HepG2 (cell line): Measurements from ENCODE around the gene TBXA2R. TPM values are rescaled to one million over a fixed set of nuclear protein-coding genes. Genes with fewer than 3 reads are reported as not detected.

Experiments
- ATAC-seq: fragments of 200-7000 bp; cut with Tn5 transposase; 3 replicates; pipeline ENCODE4 v1.9.1; 2020; ENCODE audit warnings: mild to moderate bottlenecking, moderate library complexity
- BruUV-seq: library from RNA; stranded (reverse); fragments of 400-500 nt; replicated peaks from 2 replicates; lab custom pipeline; 2021; lab: Mats Ljungman, UMichigan
- CTCF ChIA-PET: fragments of 300-600 bp; formaldehyde crosslinking; extraction: SDS; loops from one replicate; lab custom pipeline; 2021; ENCODE audit warnings: low total read pairs, inconsistent platforms, low intra/inter-chr PET ratio; lab: Yijun Ruan, JAX
- POLR2A ChIA-PET: fragments of 350-600 bp; sonication (Branson Sonifier 250); formaldehyde crosslinking; loops from one replicate; lab custom pipeline; 2020; ENCODE audit warnings: antibody characterized with exemption, inconsistent platforms; lab: Yijun Ruan, JAX
- DNase-seq: peaks from one replicate; pipeline ENCODE4 v3.0.0-alpha.2; 2015; ENCODE audit warnings: low spot score
- FAIRE-seq: peaks from 3 replicates; lab custom pipeline; 2011; peaks lifted over from hg19 to GRCh38; lab: Jason Lieb, UNC
- H2AFZ ChIP-seq: one replicate; pipeline ENCODE4 v1.6.1; 2011; ENCODE audit warnings: low read length, inconsistent platforms
- H3K27ac ChIP-seq: fragments of 300-600 bp; 3 replicates; pipeline ENCODE4 v1.8.0; 2011; ENCODE audit warnings: mixed run types, mild to moderate bottlenecking, mixed read lengths, low read length, inconsistent platforms; ENCODE audit not compliant: insufficient read depth; ENCODE audit errors: extremely low read length
- H3K27me3 ChIP-seq, 2 experiments: fragments of 200-600 bp in 1 of 2; 2 replicates in 1 of 2; 3 replicates in 1 of 2; pipeline versions ENCODE4 v1.6.0 to v1.8.0; 2011; ENCODE audit warnings: low read length in 2 of 2, mild to moderate bottlenecking in 2 of 2, moderate library complexity in 2 of 2, inconsistent platforms in 1 of 2; ENCODE audit not compliant: insufficient read depth in 2 of 2, control insufficient read depth in 1 of 2
- H3K36me3 ChIP-seq, 2 experiments: fragments of 200-600 bp in 1 of 2; replicated peaks in 1 of 2; 2 replicates in 1 of 2; 3 replicates in 1 of 2; pipeline versions ENCODE4 v1.5.1 to v1.8.0; 2011; ENCODE audit warnings: low read length in 2 of 2, inconsistent platforms in 1 of 2; ENCODE audit not compliant: insufficient read depth in 2 of 2, control insufficient read depth in 1 of 2
- H3K4me1 ChIP-seq: 2 replicates; pipeline ENCODE4 v1.5.1; 2012; ENCODE audit warnings: low read length, inconsistent platforms; ENCODE audit not compliant: insufficient read depth
- H3K4me2 ChIP-seq: 2 replicates; pipeline ENCODE4 v1.6.0; 2011; ENCODE audit warnings: low read depth, low read length, inconsistent platforms
- H3K4me3 ChIP-seq, 3 experiments: fragments of 200-600 bp in 1 of 3; sonication (generic), shearing (Covaris generic) in 1 of 3; replicated peaks in 1 of 3; 2 replicates each; pipeline ENCODE4 v1.5.1; 2011 to 2016; ENCODE audit warnings: low read length in 3 of 3, inconsistent platforms in 2 of 3, low read depth in 2 of 3, mild to moderate bottlenecking in 2 of 3, control low read depth in 1 of 3, mixed read lengths in 1 of 3; ENCODE audit not compliant: insufficient read depth in 1 of 3
- H3K79me2 ChIP-seq: one replicate; pipeline ENCODE4 v1.6.1; 2011; ENCODE audit warnings: low read length, inconsistent platforms; ENCODE audit not compliant: insufficient read depth
- H3K9ac ChIP-seq: 2 replicates; pipeline ENCODE4 v1.6.0; 2011; ENCODE audit warnings: mild to moderate bottlenecking, low read depth, low read length, inconsistent platforms; ENCODE audit not compliant: insufficient read depth
- H3K9me3 ChIP-seq: 2 replicates; pipeline ENCODE4 v1.5.1; 2012; ENCODE audit warnings: mild to moderate bottlenecking, low read length
- H4K20me1 ChIP-seq: 2 replicates; pipeline ENCODE4 v1.6.0; 2011; ENCODE audit warnings: inconsistent platforms, mild to moderate bottlenecking, low read length, moderate library complexity; ENCODE audit not compliant: insufficient read depth
- AGO2 ChIP-seq: fragments of 200-400 bp; formaldehyde crosslinking; optimal IDR thresholded peaks from 2 replicates; pipeline ENCODE3; 2017; ENCODE audit warnings: mild to moderate bottlenecking, low read depth, low read length, moderate library complexity
- ATM ChIP-seq: fragments of 450-650 bp; IDR thresholded peaks from 2 replicates; pipeline ENCODE4 v1.7.1; 2017; ENCODE audit warnings: mild to moderate bottlenecking, borderline replicate concordance
- JARID2 ChIP-seq: sonication (generic); formaldehyde crosslinking; IDR thresholded peaks from 2 replicates; pipeline ENCODE4 v1.8.1; 2023; ENCODE audit warnings: missing genetic modification reagents, inconsistent platforms; ENCODE audit not compliant: insufficient replicate concordance
- JDP2 ChIP-seq: sonication (generic); formaldehyde crosslinking; IDR thresholded peaks from 2 replicates; pipeline ENCODE4 v1.8.1; 2022; ENCODE audit warnings: missing genetic modification reagents, borderline replicate concordance
- MLLT10 ChIP-seq: sonication (generic); formaldehyde crosslinking; IDR thresholded peaks from 2 replicates; pipeline ENCODE4 v1.4.0; 2020; ENCODE audit warnings: missing genetic modification reagents
- ZC3H13 ChIP-seq: sonication (generic); formaldehyde crosslinking; IDR thresholded peaks from 2 replicates; pipeline ENCODE4 v1.8.1; 2023; ENCODE audit warnings: mild to moderate bottlenecking, missing genetic modification reagents, moderate library complexity
- ZNF350 ChIP-seq: sonication (generic); formaldehyde crosslinking; IDR thresholded peaks from 2 replicates; pipeline ENCODE4 v1.4.0; 2020; ENCODE audit warnings: mild to moderate bottlenecking, low read depth, missing genetic modification reagents, borderline replicate concordance
- ZNF460 ChIP-seq: sonication (generic); formaldehyde crosslinking; IDR thresholded peaks from 2 replicates; pipeline ENCODE4 v1.5.1; 2020; ENCODE audit warnings: missing genetic modification reagents, mild to moderate bottlenecking, borderline replicate concordance
- ZNF710 ChIP-seq: sonication (generic); formaldehyde crosslinking; IDR thresholded peaks from 2 replicates; pipeline ENCODE4 v1.5.0; 2020; ENCODE audit warnings: mild to moderate bottlenecking, missing genetic modification reagents, borderline replicate concordance
- ZNF75D ChIP-seq: sonication (generic); formaldehyde crosslinking; IDR thresholded peaks from 2 replicates; pipeline ENCODE4 v1.8.1; 2023; ENCODE audit warnings: missing genetic modification reagents, mild to moderate bottlenecking, borderline replicate concordance
- ZSCAN20 ChIP-seq: sonication (generic); formaldehyde crosslinking; IDR thresholded peaks from 2 replicates; pipeline ENCODE4 v1.4.0; 2020; ENCODE audit warnings: missing genetic modification reagents, mild to moderate bottlenecking, borderline replicate concordance
- WGBS: methylation state at CpG from one replicate; pipeline ENCODE4 v1.1.6; 2017; ENCODE audit warnings: low lambda C conversion rate; 5-methylcytosine and 5-hydroxymethylcytosine counted together
- in situ Hi-C: cut with HindIII; loops from 2 replicates; pipeline ENCODE4 v1.10.0; 2017; ENCODE audit warnings: low pct_unique_long_range_greater_than_20kb; ENCODE audit not compliant: extremely low pct_ligation_motif_present
- intact Hi-C: fragments of 100-400 bp; cut with micrococcal nuclease; formaldehyde crosslinking; loops from one replicate; pipeline ENCODE4 v1.10.0; 2022; ENCODE audit not compliant: unreplicated experiment
- polyA plus RNA-seq, 8 experiments: library from polyadenylated mRNA; depleted of rRNA in 3 of 8; stranded (reverse) in 7 of 8; unstranded in 1 of 8; fragments of >200 nt; fragmentation: Illumina TruSeq in 4 of 8; extraction: Trizol in 4 of 8; gene quantifications; 2 replicates each; pipeline versions ENCODE4 v1.2.1 to v1.2.3, GENCODE V29; 2011 to 2016; ENCODE audit warnings: low read depth in 4 of 8, missing spikeins in 1 of 8, mixed read lengths in 1 of 8; ENCODE audit not compliant: insufficient read depth in 1 of 8
- total RNA-seq, 5 experiments: library from RNA; depleted of rRNA; stranded (reverse); fragments of >200 nt; fragmentation: Illumina TruSeq; extraction: Trizol; gene quantifications; 2 replicates each; pipeline ENCODE4 v1.2.3, GENCODE V29; 2016; ENCODE audit warnings: low read depth in 1 of 5

TBXA2R gene
- total and polyA plus RNA-seq, 2 of the 13 experiments (the other 11 are each of a cell fraction or from before 2014, with no cell fraction given) = 0.09 TPM; not detected in 1

GRCh38 chr19:3609779-3610719 is 3.4 kb upstream of the TBXA2R start:
- Histone ChIP-seq H3K27ac (no peak overlapping the region), H3K9ac (no peak overlapping the region), H3K9me3 (no peaks in the 10 kb centered on the region), H3K4me1 (peaks cover 29% of the 10 kb centered on the region), H3K27me3 (peaks cover 0 to 15% of the 10 kb centered on the region in 2 experiments; a peak in 2 of 5 replicates), H4K20me1 (no peaks in the 10 kb centered on the region), H3K79me2 (no peaks in the 10 kb centered on the region), H2AFZ (no peak overlapping the region), H3K36me3 (peaks cover 3 to 13% of the 10 kb centered on the region in 2 experiments; a peak in 2 of 5 replicates), H3K4me3 (no peak overlapping the region), H3K4me2 (no peak overlapping the region)
- POLR2A ChIA-PET = no interaction called here
- intact Hi-C loops (no loop called here), in situ Hi-C loops (no loop called here)
- DNase-seq (no peak), FAIRE-seq (no peak), ATAC-seq (no peak)
- BruUV-seq = no TSS peak
- TF ChIP-seq ZC3H13 (CRISPR knock-in tag) (peak; percentile 54; the same call in 1 of the 2 replicates), AGO2 (peak; percentile 46), ZSCAN20 (no peak)
- CTCF ChIA-PET = no interaction called here
- 93% methylated on average over 21 of the region's 24 CpGs for WGBS

GRCh38 chr19:3608750-3609322 is 2.2 kb upstream of the TBXA2R start:
- ChIA-PET CTCF (no interaction called here), POLR2A (no interaction called here)
- WGBS = 64% methylated on average over 14 of the region's 21 CpGs
- peaks cover 3 to 13% of the 10 kb centered on the region in 2 experiments; a peak in 2 of 5 replicates for H3K36me3 ChIP-seq
- no TSS peak for BruUV-seq
- H3K79me2 ChIP-seq = no peaks in the 10 kb centered on the region
- TF ChIP-seq ZNF350 (CRISPR knock-in tag) (no peak), ATM (no peak), ZNF710 (CRISPR knock-in tag) (no peak), JDP2 (no peak), JARID2 (CRISPR knock-in tag) (no peak), ZNF75D (CRISPR knock-in tag) (no peak), MLLT10 (CRISPR knock-in tag) (no peak), ZNF460 (no peak)
- H3K9ac ChIP-seq = no peak overlapping the region
- FAIRE-seq (no peak), DNase-seq (no peak), ATAC-seq (no peak)
- intact Hi-C loops = no loop called here
- no peaks in the 10 kb centered on the region for H3K9me3 ChIP-seq
- in situ Hi-C loops = no loop called here
- no peak overlapping the region for H3K4me2 ChIP-seq
- H3K27ac ChIP-seq = no peak overlapping the region
- H3K4me3 ChIP-seq = no peak overlapping the region
- no peak overlapping the region for H2AFZ ChIP-seq
- H4K20me1 ChIP-seq = no peaks in the 10 kb centered on the region
- H3K4me1 ChIP-seq = peaks cover 40% of the 10 kb centered on the region
- H3K27me3 ChIP-seq = peaks cover 0 to 20% of the 10 kb centered on the region in 2 experiments; a peak in 2 of 5 replicates
